Fibroblast of lung (primary cell): ENCODE data around the gene ZXDC.

ENCODE experiments used
- CTCF ChIP-seq, 2 donors: IDR thresholded peaks in 1 of 2; conservative IDR thresholded peaks in 1 of 2; 1 replicate in 1 of 2; 2 replicates in 1 of 2; pipeline ENCODE4 v1.5.1; 2011 to 2012; ENCODE audit warnings: low read length in 2 of 2, control low read depth in 1 of 2, inconsistent platforms in 1 of 2, low read depth in 1 of 2, mild to moderate bottlenecking in 1 of 2
- EZH2 ChIP-seq: IDR thresholded peaks from 2 replicates; pipeline ENCODE4 v1.5.1; 2012; ENCODE audit warnings: low read length, control low read depth, mild to moderate bottlenecking; ENCODE audit errors: missing control alignments

- no peak for TF ChIP-seq CTCF (conservative IDR thresholded peaks at IDR 0.05 in 1 of 2, IDR thresholded peaks at IDR 0.05 in 1 of 2; ENCODE audit: low read depth in 1 of 2, low read length in 2 of 2)
- TF ChIP-seq EZH2: no peak
Observed at GRCh38 chr3:126402178-126402577, 73.5 kb downstream of the ZXDC start.
